A549 (cell line): ENCODE measurements around the gene LMAN1L.

Experiments
- CTCF ChIP-seq: fragments of >200 bp; sonication (Bioruptor Twin); formaldehyde crosslinking; IDR thresholded peaks from 3 replicates; pipeline ENCODE4 v1.5.1; 2016
- HEYL ChIP-seq: fragments of 250-450 bp; sonication (Bioruptor Pico); IDR thresholded peaks from 2 replicates; pipeline ENCODE4 v1.8.0; 2021; ENCODE audit warnings: mild to moderate bottlenecking, moderate library complexity
- JUNB ChIP-seq: fragments of >200 bp; sonication (Bioruptor Twin); formaldehyde crosslinking; IDR thresholded peaks from 2 replicates; pipeline ENCODE4 v1.6.1; 2016
- TP53 ChIP-seq: fragments of 250-450 bp; sonication (Bioruptor Pico); IDR thresholded peaks from 2 replicates; pipeline ENCODE4 v1.5.0; 2021; ENCODE audit warnings: mild to moderate bottlenecking, moderate library complexity

- TF ChIP-seq TP53 (CRISPR knock-in tag) (no peak), CTCF (no peak), JUNB (no peak), HEYL (CRISPR knock-in tag) (no peak)
Measured at GRCh38 chr15:74775894-74776293, 36.7 kb upstream of the LMAN1L start.
